K562 (cell line): Measurements from ENCODE around the gene RNF224. TPM values are rescaled to one million over a fixed set of nuclear protein-coding genes. Genes with fewer than 3 reads are reported as not detected.
A peak's percentile ranks its signal among the peaks of the same experiment; 100 is the strongest.

Experiments
- AFF4 ChIP-seq: sonication (generic); formaldehyde crosslinking; IDR thresholded peaks from 2 replicates; pipeline ENCODE4 v1.8.0; 2023; ENCODE audit warnings: mild to moderate bottlenecking, missing genetic modification reagents
- ASH1L ChIP-seq: fragments of 450-650 bp; IDR thresholded peaks from 2 replicates; pipeline ENCODE4 v1.6.1; 2018; ENCODE audit warnings: borderline replicate concordance, mild to moderate bottlenecking, low read depth; ENCODE audit not compliant: partially characterized antibody
- ESRRB ChIP-seq: fragments of 250-450 bp; sonication (Bioruptor Pico); IDR thresholded peaks from 2 replicates; pipeline ENCODE4 v1.5.0; 2020; ENCODE audit warnings: mild to moderate bottlenecking, moderate library complexity, borderline replicate concordance
- GTF2A2 ChIP-seq: IDR thresholded peaks from 2 replicates; pipeline ENCODE4 v1.6.1; 2016; ENCODE audit warnings: mild to moderate bottlenecking, missing genetic modification characterization, missing compliant biosample characterization
- HINFP ChIP-seq: fragments of 450-650 bp; conservative IDR thresholded peaks from 2 replicates; pipeline ENCODE4 v1.6.1; 2016; ENCODE audit warnings: missing genetic modification characterization, low read depth, mild to moderate bottlenecking, control low read depth, missing compliant biosample characterization
- HNRNPH1 ChIP-seq: fragments of 200-400 bp; formaldehyde crosslinking; optimal IDR thresholded peaks from 2 replicates; pipeline ENCODE3; 2017; ENCODE audit warnings: low read depth, mild to moderate bottlenecking, low read length, moderate library complexity
- POLR2H ChIP-seq: IDR thresholded peaks from 2 replicates; pipeline ENCODE4 v1.6.1; 2016; ENCODE audit warnings: missing genetic modification characterization, low read depth, mild to moderate bottlenecking, control low read depth, missing compliant biosample characterization, moderate library complexity
- ZBTB11 ChIP-seq, 3 experiments: fragments of 200-800 bp in 1 of 3; fragments of 250-450 bp in 1 of 3; fragments of 450-650 bp in 1 of 3; sonication (Bioruptor Pico) in 1 of 3; sonication (Bioruptor generic) in 1 of 3; formaldehyde crosslinking in 1 of 3; IDR thresholded peaks; 2 replicates each; pipeline versions ENCODE4 v1.6.1 to v1.8.0; 2016 to 2022; ENCODE audit warnings: mild to moderate bottlenecking in 2 of 3, missing genetic modification characterization in 2 of 3, missing compliant biosample characterization in 1 of 3, moderate library complexity in 1 of 3
- ZNF408 ChIP-seq: fragments of 250-450 bp; sonication (Bioruptor Pico); IDR thresholded peaks from 2 replicates; pipeline ENCODE4 v1.4.0; 2020; ENCODE audit warnings: low read depth, mild to moderate bottlenecking, moderate library complexity
- ZNF639 ChIP-seq, 2 experiments: fragments of 200-800 bp in 1 of 2; sonication (Bioruptor generic) in 1 of 2; sonication (generic) in 1 of 2; formaldehyde crosslinking in 1 of 2; IDR thresholded peaks in 1 of 2; conservative IDR thresholded peaks in 1 of 2; 2 replicates each; pipeline versions ENCODE4 v1.5.0 to v1.6.1; 2016 to 2020; ENCODE audit warnings: missing compliant biosample characterization in 1 of 2, missing genetic modification characterization in 1 of 2, missing genetic modification reagents in 1 of 2
- polyA plus RNA-seq, 8 experiments: library from polyadenylated mRNA; depleted of rRNA in 4 of 8; stranded (reverse) in 5 of 8; unstranded in 3 of 8; fragments of >200 nt; fragmentation: Nextera tagmentation in 2 of 8; fragmentation: Illumina TruSeq in 1 of 8; extraction: Ambion mirVana in 2 of 8; extraction: Trizol in 1 of 8; gene quantifications; 2 replicates each; pipeline versions ENCODE4 v1.2.1 to v1.2.3, GENCODE V29; 2011 to 2014; ENCODE audit warnings: inconsistent platforms in 1 of 8, missing spikeins in 1 of 8
- total RNA-seq, 7 experiments: library from RNA; depleted of rRNA in 6 of 7; stranded (reverse); fragments of >200 nt in 6 of 7; fragmentation: Illumina TruSeq in 2 of 7; extraction: Trizol in 2 of 7; gene quantifications; 2 replicates each; pipeline versions ENCODE4 v1.2.1 to v1.2.3, GENCODE V29; 2011 to 2021; ENCODE audit warnings: low replicate concordance in 1 of 7
- TF ChIP-seq, protein P1 (sequence below): fragments of 450-650 bp; formaldehyde crosslinking; IDR thresholded peaks from 2 replicates; pipeline ENCODE4 v1.4.0; 2020; ENCODE audit warnings: mild to moderate bottlenecking, moderate library complexity

Gene RNF224
- total and polyA plus RNA-seq, 9 of the 15 experiments (the other 6 are each of a cell fraction or from before 2014, with no cell fraction given), result not detected

GRCh38 chr9:137241490-137242268, 14.4 kb downstream of the RNF224 start (continued):
- TF ChIP-seq ZBTB11 (CRISPR knock-in tag; IDR thresholded peaks at IDR 0.05), result no peak
- TF ChIP-seq HNRNPH1, result no peak
- no peak for TF ChIP-seq ESRRB
- TF ChIP-seq, protein P1, sequence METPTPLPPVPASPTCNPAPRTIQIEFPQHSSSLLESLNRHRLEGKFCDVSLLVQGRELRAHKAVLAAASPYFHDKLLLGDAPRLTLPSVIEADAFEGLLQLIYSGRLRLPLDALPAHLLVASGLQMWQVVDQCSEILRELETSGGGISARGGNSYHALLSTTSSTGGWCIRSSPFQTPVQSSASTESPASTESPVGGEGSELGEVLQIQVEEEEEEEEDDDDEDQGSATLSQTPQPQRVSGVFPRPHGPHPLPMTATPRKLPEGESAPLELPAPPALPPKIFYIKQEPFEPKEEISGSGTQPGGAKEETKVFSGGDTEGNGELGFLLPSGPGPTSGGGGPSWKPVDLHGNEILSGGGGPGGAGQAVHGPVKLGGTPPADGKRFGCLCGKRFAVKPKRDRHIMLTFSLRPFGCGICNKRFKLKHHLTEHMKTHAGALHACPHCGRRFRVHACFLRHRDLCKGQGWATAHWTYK (CRISPR knock-in tag), result no peak
- peak in 1 of 2 experiments; percentile 86; a peak in 1 of 4 replicates for TF ChIP-seq ZNF639 (CRISPR knock-in tag; conservative IDR thresholded peaks at IDR 0.05 in 1 of 2, IDR thresholded peaks at IDR 0.05 in 1 of 2)
- peak; percentile 80 for TF ChIP-seq GTF2A2 (tag)
- peak; percentile 68; the same call in 1 of the 2 replicates for TF ChIP-seq AFF4 (CRISPR knock-in tag)
- no peak for TF ChIP-seq ZNF408 (CRISPR knock-in tag)
- no peak for TF ChIP-seq HINFP (tag)
- TF ChIP-seq POLR2H (tag), result peak; percentile 91; the same call in 1 of the 2 replicates
- no peak for TF ChIP-seq ASH1L
